Activated naive CD4-positive, alpha-beta T cell treated with anti-CD3 and anti-CD28 coated beads, Interleukin-2, amount 10 ng/mL, durations not matched to agents 7 days and 5 days (primary cell): Measurements from ENCODE around the gene P3H3.

Source experiments
- CTCF ChIA-PET: fragments of 350-600 bp; sonication (Branson Sonifier 250); formaldehyde crosslinking; loops from one replicate; lab custom pipeline; 2021; ENCODE audit warnings: antibody characterized with exemption; lab: Charles Lee
- DNase-seq: peaks from one replicate; pipeline ENCODE4 v3.0.0-alpha.2; 2020
- H3K27ac Mint-ChIP-seq: one replicate; pipeline ENCODE4 v1.8.0; 2021; ENCODE audit warnings: mild to moderate bottlenecking, moderate library complexity, mixed read lengths
- H3K27me3 Mint-ChIP-seq: one replicate; pipeline ENCODE4 v1.8.0; 2021; ENCODE audit warnings: mild to moderate bottlenecking, mixed read lengths
- H3K36me3 Mint-ChIP-seq: one replicate; pipeline ENCODE4 v1.8.0; 2021; ENCODE audit warnings: mixed read lengths
- H3K4me1 Mint-ChIP-seq: one replicate; pipeline ENCODE4 v1.8.0; 2021; ENCODE audit warnings: mixed read lengths
- H3K4me3 Mint-ChIP-seq: one replicate; pipeline ENCODE4 v1.8.0; 2021; ENCODE audit warnings: mild to moderate bottlenecking, moderate library complexity, mixed read lengths
- H3K9me3 Mint-ChIP-seq: one replicate; pipeline ENCODE4 v1.8.0; 2021; ENCODE audit warnings: mixed read lengths

The P3H3 gene

GRCh38 chr12:6788972-6789924 lies 39.0 kb upstream of the P3H3 start, which contains the start of gene CD4:
TSS of gene CD4 (plus strand) at chr12:6789528. CDS start at chr12:6800139, 10,611 bp downstream.
- H3K4me1 Mint-ChIP-seq = peaks cover 76% of the 10 kb centered on the region

DNA sequence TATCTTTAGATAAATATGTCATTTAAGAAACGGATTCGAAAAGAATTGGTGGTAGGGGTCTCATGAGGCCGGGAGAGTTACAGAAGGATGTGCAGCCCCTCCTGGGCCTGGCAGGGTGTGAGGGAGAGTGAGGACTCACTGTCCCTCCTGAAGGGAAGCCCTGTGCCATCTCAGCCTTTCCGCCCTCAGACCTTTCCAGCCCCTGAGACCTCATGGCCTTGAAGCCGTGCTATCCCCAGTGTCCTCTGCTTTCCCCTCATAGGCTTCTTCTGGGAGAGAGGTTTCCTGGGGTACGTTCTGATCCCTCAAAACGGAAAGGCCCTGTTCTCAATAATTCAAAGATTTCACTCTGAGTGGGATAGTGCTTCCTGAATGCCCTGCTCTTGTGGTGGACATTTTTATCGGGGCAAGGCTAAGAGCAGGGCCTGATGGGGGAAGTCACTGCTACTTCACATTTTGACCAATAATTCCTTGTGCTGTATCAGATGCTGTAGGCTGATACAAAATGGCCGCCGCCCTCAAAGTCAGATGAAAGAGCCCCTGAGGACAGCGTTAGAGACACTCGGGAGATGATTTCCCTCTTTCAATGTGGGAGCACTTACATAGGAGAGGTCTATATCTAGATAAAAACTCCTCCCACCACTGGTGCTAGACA lies 37.6 kb upstream of the P3H3 start:
- CTCF ChIA-PET = interaction anchor here (0.9 to 5.2 kb wide), 3 partner anchors 13 to 37 kb away, joined by 3 to 36 read pairs (median 20); partner anchors contain the start of gene MLF2
- peak; percentile 71 for DNase-seq
- peak overlapping the region; percentile 92 for H3K27ac Mint-ChIP-seq
- H3K27me3 Mint-ChIP-seq = no peaks in the 10 kb centered on the region
- H3K36me3 Mint-ChIP-seq = peaks cover 25% of the 10 kb centered on the region
- H3K4me1 Mint-ChIP-seq = peaks cover 69% of the 10 kb centered on the region
- peak overlapping the region; percentile 84 for H3K4me3 Mint-ChIP-seq
- H3K9me3 Mint-ChIP-seq = no peaks in the 10 kb centered on the region

More at GRCh38 chr12:6788972-6789924, 39.0 kb upstream of the P3H3 start, which contains the start of gene CD4:
- Mint-ChIP-seq H3K4me3 (peak within 1 kb of the TSS; percentile 84), H3K9me3 (no peaks in the 10 kb centered on the region), H3K27me3 (no peaks in the 10 kb centered on the region), H3K36me3 (peaks cover 17% of the 10 kb centered on the region), H3K27ac (peak within 1 kb of the TSS; percentile 92)
- peak; percentile 89 for DNase-seq
- CTCF ChIA-PET = interaction anchor here (1.3 to 5.2 kb wide), 5 partner anchors 11 to 35 kb away, joined by 3 to 36 read pairs (median 7); partner anchors contain the start of genes MLF2 and PTMS

DNA sequence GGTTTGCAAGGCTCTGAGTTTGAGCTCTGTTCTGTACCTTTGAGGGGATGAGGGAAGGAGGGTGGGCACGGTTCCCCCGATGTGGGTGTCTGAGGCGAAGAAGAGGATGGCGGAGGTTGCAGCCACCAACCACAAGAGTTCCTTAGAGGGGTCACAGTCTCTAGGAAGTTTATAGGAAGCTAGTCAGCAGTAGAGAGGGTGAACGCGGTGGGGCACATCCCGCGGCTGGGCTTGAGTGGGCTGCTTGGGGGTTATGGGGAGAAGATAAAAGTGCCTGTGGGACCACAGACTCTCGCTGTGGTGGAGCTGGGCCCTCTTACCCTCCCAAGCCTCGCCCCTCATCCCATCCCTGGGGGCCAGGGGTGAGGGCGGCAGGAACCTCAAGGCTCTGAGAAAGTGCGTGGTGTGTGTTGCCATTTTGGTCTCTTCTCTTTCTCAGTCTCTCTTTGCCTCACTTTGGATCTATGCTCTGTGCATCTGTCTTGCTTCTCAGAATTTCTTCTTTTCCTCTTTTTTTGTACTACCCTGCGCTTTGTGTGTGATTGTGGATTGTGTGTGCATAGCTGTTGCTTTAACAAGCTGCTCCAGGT lies 36.2 kb upstream of the P3H3 start:
- Mint-ChIP-seq H3K4me3 (peak overlapping the region; percentile 84), H3K4me1 (peaks cover 63% of the 10 kb centered on the region), H3K27ac (peak overlapping the region; percentile 92), H3K27me3 (no peaks in the 10 kb centered on the region), H3K36me3 (peaks cover 36% of the 10 kb centered on the region), H3K9me3 (no peaks in the 10 kb centered on the region)
- CTCF ChIA-PET = interaction anchor here (0.9 to 5.2 kb wide), 11 partner anchors 9 to 103 kb away, joined by 3 to 36 read pairs (median 4); partner anchors contain the start of genes MLF2, PTMS and ZNF384
- no peak for DNase-seq

GRCh38 chr12:6792522-6793201 lies 35.5 kb upstream of the P3H3 start:
- Mint-ChIP-seq H3K27ac (peak overlapping the region; percentile 92), H3K4me3 (peak overlapping the region; percentile 84), H3K4me1 (peaks cover 64% of the 10 kb centered on the region), H3K9me3 (no peaks in the 10 kb centered on the region), H3K36me3 (peaks cover 42% of the 10 kb centered on the region), H3K27me3 (no peaks in the 10 kb centered on the region)
- peak; percentile 78 for DNase-seq
- CTCF ChIA-PET = interaction anchor here (0.6 to 5.2 kb wide), 14 partner anchors 9 to 171 kb away, joined by 3 to 36 read pairs (median 4); partner anchors contain the start of genes MLF2, PTMS and ZNF384

DNA sequence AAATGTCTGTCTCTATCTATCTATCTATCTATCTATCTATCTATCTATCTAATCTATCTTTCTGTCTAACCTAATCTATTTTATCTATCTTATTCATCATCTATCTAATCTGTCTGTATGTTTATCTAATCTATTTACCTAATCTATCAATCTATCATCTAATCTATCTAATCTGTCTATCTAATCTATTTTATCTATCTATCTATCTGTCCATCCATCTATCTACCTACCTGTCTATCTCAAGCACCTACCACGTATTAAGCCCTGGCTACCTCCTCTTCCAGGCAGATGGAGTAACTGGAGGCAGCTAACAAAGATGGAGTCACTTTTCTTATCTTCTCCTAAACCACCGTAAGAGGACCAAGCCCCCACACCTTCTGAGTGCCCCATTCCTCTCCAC lies 33.1 kb upstream of the P3H3 start:
- Mint-ChIP-seq H3K4me1 (peaks cover 68% of the 10 kb centered on the region), H3K4me3 (no peak overlapping the region), H3K27ac (no peak overlapping the region)

DNA sequence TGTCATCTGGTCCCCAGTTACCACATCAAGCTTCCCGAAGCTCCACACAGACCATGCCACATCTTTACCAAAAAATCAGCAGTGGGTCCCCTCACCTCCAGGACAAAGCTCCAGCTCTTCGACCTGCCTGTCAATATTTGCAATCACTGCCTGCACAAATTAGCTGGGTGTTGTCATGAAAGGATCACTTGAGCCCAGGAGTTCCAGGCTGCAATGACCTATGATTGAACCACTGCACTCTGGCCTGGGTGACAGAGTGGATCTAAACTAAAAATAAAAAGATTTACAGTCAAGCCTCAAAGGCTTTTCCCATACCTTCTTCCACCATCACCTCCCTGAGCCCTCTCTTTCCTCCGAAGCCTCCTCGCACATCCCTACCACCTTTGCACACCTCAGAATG lies 31.6 kb upstream of the P3H3 start:
- Mint-ChIP-seq H3K27me3 (no peaks in the 10 kb centered on the region), H3K4me1 (peaks cover 61% of the 10 kb centered on the region), H3K9me3 (no peaks in the 10 kb centered on the region), H3K36me3 (peaks cover 58% of the 10 kb centered on the region), H3K27ac (peak overlapping the region; percentile 37), H3K4me3 (no peak overlapping the region)
- CTCF ChIA-PET = interaction anchor here (1.9 kb wide), 1 partner anchor 43 kb away, joined by 10 read pairs; the partner anchor contains the start of gene MLF2
- no peak for DNase-seq

More for the DNA sequence above, 33.1 kb upstream of the P3H3 start:
- CTCF ChIA-PET = interaction anchor here (1.9 kb wide), 1 partner anchor 41 kb away, joined by 10 read pairs; the partner anchor contains the start of gene MLF2
- Mint-ChIP-seq H3K9me3 (no peaks in the 10 kb centered on the region), H3K27me3 (no peaks in the 10 kb centered on the region), H3K36me3 (peaks cover 58% of the 10 kb centered on the region)
- DNase-seq = no peak

DNA sequence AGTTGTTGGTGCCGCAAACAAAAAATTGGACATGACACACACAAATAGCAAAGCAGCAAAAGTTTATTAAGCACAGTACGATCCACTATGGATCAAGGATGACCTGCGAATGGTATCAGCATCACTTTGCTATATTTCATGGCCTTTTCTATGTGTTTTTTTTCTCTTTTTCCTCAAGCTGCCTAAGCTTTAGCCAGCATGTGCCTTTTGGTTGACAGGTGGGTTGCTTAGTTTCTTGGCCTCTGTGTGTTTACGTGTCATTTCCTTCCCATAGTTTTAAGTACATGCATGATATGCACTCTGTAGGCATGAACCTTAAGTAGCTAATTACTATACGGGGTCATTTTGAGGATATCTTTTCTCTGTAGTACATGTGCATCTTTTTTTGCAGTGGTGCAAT lies 29.1 kb upstream of the P3H3 start:
- DNase-seq = no peak
- CTCF ChIA-PET = no interaction called here
- Mint-ChIP-seq H3K9me3 (no peaks in the 10 kb centered on the region), H3K27ac (no peak overlapping the region), H3K4me3 (no peak overlapping the region), H3K4me1 (peaks cover 36% of the 10 kb centered on the region), H3K36me3 (peaks cover 60% of the 10 kb centered on the region), H3K27me3 (no peaks in the 10 kb centered on the region)

DNA sequence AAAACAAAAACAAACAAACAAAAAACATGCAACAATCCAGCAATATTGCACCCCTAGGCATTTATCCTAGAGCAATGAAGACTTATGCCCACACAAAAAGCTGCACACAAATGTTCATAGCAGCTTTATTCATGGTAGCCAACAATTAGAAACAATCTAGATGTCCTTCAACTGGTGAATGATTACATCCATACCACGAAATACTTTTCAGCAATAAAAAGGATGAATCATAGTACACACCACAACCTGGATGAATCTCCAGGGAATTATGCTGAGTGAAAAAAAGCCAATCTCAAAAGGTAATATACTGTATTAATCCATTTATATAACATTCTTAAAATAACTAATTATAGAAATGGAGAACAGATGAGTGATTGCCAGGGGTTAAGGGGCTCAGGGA lies 21.0 kb upstream of the P3H3 start:
- H3K4me3 Mint-ChIP-seq = no peak overlapping the region
- no peaks in the 10 kb centered on the region for H3K27me3 Mint-ChIP-seq
- H3K27ac Mint-ChIP-seq = peak overlapping the region; percentile 24
- CTCF ChIA-PET = interaction anchor here (1.8 kb wide), 1 partner anchor 18 kb away, joined by 4 read pairs; no protein-coding TSS in a partner anchor
- peaks cover 43% of the 10 kb centered on the region for H3K36me3 Mint-ChIP-seq
- H3K9me3 Mint-ChIP-seq = no peaks in the 10 kb centered on the region
- peaks cover 12% of the 10 kb centered on the region for H3K4me1 Mint-ChIP-seq
- no peak for DNase-seq

DNA sequence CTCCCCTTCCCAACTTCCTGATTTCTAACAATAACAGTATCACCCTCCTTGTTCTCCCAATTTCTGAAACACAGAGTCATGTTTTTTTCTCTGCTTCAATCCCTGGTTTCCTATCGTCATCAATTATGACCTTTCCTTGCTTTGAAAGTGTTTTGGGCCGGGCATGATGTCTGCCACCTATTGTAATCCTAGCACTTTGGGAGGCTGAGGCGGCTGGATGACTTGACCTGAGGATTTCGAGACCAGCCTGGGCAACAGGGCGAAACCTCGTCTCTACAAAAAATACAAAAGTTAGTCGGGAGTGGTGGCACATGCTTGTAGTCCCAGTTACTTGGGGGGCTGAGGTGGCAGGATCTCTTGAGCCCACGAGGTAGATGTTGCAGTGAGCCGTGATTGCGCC lies 19.2 kb upstream of the P3H3 start:
- Mint-ChIP-seq H3K4me1 (peaks cover 12% of the 10 kb centered on the region), H3K27me3 (no peaks in the 10 kb centered on the region), H3K36me3 (peaks cover 35% of the 10 kb centered on the region), H3K27ac (no peak overlapping the region), H3K4me3 (no peak overlapping the region), H3K9me3 (no peaks in the 10 kb centered on the region)
- CTCF ChIA-PET = no interaction called here
- DNase-seq = no peak

DNA sequence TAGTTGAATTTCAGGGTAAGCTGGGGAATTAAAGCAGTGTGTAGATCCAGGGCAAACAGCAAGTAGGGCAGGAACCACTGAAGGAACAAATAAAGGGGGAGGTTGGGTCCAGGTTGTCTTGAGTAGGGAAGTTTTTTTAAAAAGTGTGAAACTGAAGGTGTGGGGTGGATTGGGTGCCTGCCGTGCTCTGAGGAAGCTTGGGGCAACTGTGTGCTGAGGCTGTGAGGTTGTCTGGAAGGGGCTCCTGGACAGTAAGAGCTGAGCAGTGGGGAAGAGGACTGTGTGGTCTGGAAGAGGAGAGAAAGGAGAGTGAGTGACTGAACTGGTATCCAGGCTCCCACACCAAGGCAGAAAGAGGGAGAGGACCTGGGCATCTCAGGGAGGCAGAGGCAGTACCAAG lies 17.4 kb upstream of the P3H3 start:
- CTCF ChIA-PET = interaction anchor here (1.5 kb wide), 1 partner anchor 45 kb away, joined by 4 read pairs; the partner anchor contains the start of gene PTMS
- Mint-ChIP-seq H3K4me3 (no peak overlapping the region), H3K27ac (peak overlapping the region; percentile 43), H3K4me1 (peaks cover 12% of the 10 kb centered on the region), H3K36me3 (peaks cover 39% of the 10 kb centered on the region), H3K27me3 (no peaks in the 10 kb centered on the region), H3K9me3 (no peaks in the 10 kb centered on the region)
- DNase-seq = no peak

- Mint-ChIP-seq H3K36me3 (peaks cover 48% of the 10 kb centered on the region), H3K27ac (no peak overlapping the region), H3K4me3 (no peak overlapping the region), H3K9me3 (no peaks in the 10 kb centered on the region), H3K4me1 (peaks cover 12% of the 10 kb centered on the region), H3K27me3 (no peaks in the 10 kb centered on the region)
- no peak for DNase-seq
- CTCF ChIA-PET = interaction anchor here (1.3 to 3.5 kb wide), 2 partner anchors 12 to 59 kb away, joined by 3 to 14 read pairs; partner anchors contain the start of gene MLF2
Measured at GRCh38 chr12:6813363-6813762, 14.8 kb upstream of the P3H3 start.

GRCh38 chr12:6816598-6816997 lies 11.6 kb upstream of the P3H3 start:
- Mint-ChIP-seq H3K36me3 (peaks cover 43% of the 10 kb centered on the region), H3K4me3 (no peak overlapping the region), H3K27ac (no peak overlapping the region), H3K4me1 (peaks cover 10% of the 10 kb centered on the region), H3K27me3 (peaks cover 10% of the 10 kb centered on the region), H3K9me3 (no peaks in the 10 kb centered on the region)
- CTCF ChIA-PET = interaction anchor here (1.9 kb wide), 1 partner anchor 9 kb away, joined by 5 read pairs; no protein-coding TSS in a partner anchor
- DNase-seq = no peak

GRCh38 chr12:6817098-6817497 lies 11.1 kb upstream of the P3H3 start:
- no peaks in the 10 kb centered on the region for H3K9me3 Mint-ChIP-seq
- no peak overlapping the region for H3K27ac Mint-ChIP-seq
- no peak for DNase-seq
- H3K36me3 Mint-ChIP-seq = peaks cover 43% of the 10 kb centered on the region
- peaks cover 15% of the 10 kb centered on the region for H3K27me3 Mint-ChIP-seq
- CTCF ChIA-PET = interaction anchor here (1.9 kb wide), 1 partner anchor 8 kb away, joined by 5 read pairs; no protein-coding TSS in a partner anchor
- no peak overlapping the region for H3K4me3 Mint-ChIP-seq
- H3K4me1 Mint-ChIP-seq = peaks cover 14% of the 10 kb centered on the region
